Astrocyte of the spinal cord (primary cell): Measurements from ENCODE around the gene ADAP1.

Experiments
- DNase-seq: peaks from one replicate; pipeline ENCODE4 v3.0.0; 2011; ENCODE audit warnings: low read depth, low spot score
- H3K4me3 ChIP-seq: 2 replicates; pipeline ENCODE4 v1.5.1; 2011; ENCODE audit warnings: low read depth, mild to moderate bottlenecking, low read length, moderate library complexity
- in situ Hi-C: cut with HindIII; loops from 2 replicates; pipeline ENCODE4 v1.10.0; 2017; ENCODE audit warnings: low sequenced_read_pairs
- TF ChIP-seq, protein P1 (sequence below): IDR thresholded peaks from 2 replicates; pipeline ENCODE4 v1.5.1; 2012; ENCODE audit warnings: low read depth, mild to moderate bottlenecking, low read length, inconsistent platforms

The ADAP1 gene

GRCh38 chr7:985915-986741, 31.6 kb upstream of the ADAP1 start:
- in situ Hi-C loops, result no loop called here

GRCh38 chr7:985127-985416, 30.6 kb upstream of the ADAP1 start:
- TF ChIP-seq, protein P1, sequence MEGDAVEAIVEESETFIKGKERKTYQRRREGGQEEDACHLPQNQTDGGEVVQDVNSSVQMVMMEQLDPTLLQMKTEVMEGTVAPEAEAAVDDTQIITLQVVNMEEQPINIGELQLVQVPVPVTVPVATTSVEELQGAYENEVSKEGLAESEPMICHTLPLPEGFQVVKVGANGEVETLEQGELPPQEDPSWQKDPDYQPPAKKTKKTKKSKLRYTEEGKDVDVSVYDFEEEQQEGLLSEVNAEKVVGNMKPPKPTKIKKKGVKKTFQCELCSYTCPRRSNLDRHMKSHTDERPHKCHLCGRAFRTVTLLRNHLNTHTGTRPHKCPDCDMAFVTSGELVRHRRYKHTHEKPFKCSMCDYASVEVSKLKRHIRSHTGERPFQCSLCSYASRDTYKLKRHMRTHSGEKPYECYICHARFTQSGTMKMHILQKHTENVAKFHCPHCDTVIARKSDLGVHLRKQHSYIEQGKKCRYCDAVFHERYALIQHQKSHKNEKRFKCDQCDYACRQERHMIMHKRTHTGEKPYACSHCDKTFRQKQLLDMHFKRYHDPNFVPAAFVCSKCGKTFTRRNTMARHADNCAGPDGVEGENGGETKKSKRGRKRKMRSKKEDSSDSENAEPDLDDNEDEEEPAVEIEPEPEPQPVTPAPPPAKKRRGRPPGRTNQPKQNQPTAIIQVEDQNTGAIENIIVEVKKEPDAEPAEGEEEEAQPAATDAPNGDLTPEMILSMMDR, result no peak
- no peak overlapping the region for H3K4me3 ChIP-seq
- DNase-seq, result no peak
- in situ Hi-C loops, result no loop called here

More at GRCh38 chr7:985915-986741, 31.6 kb upstream of the ADAP1 start:
- DNase-seq, result no peak
- no peak overlapping the region for H3K4me3 ChIP-seq
- TF ChIP-seq, protein P1, result no peak

GRCh38 chr7:984361-985126, 30.1 kb upstream of the ADAP1 start:
- no peak overlapping the region for H3K4me3 ChIP-seq
- in situ Hi-C loops, result no loop called here
- TF ChIP-seq, protein P1, result no peak
- no peak for DNase-seq

DNA sequence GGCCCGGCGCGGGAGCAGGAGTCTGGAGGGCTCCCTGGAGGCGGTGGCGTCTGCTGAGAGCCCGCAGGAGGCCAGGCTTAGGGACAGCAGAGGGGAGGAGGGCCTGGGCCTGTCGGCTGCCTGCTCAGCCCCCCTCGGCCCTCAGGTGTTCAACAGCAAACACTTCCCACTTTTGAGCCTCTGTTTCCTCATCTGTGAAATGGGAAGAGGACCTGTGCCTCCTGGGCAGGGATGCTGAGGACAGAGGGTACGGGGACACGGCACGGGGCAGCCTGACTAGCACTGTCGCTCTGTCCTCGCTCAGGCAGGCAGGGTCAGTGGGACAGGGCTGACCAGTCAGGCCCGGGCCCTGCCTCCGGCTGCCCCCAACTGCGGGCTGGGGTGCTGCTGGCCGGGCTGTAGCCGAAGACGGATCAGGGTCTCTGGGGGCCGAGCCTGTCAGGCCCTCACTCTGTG, 29.2 kb upstream of the ADAP1 start:
- DNase-seq, result no peak
- in situ Hi-C loops, result no loop called here
- H3K4me3 ChIP-seq, result no peak overlapping the region
- TF ChIP-seq, protein P1, result no peak

- in situ Hi-C loops, result no loop called here
- TF ChIP-seq, protein P1, result no peak
- no peak within 1 kb of the TSS for H3K4me3 ChIP-seq
- DNase-seq, result no peak
These were observed 28.6 kb upstream of the ADAP1 start, which contains the start of gene CYP2W1 for GRCh38 chr7:983004-983615. TSS of gene CYP2W1 (plus strand) at chr7:983181. CDS start at chr7:983212, 31 bp downstream.

DNA sequence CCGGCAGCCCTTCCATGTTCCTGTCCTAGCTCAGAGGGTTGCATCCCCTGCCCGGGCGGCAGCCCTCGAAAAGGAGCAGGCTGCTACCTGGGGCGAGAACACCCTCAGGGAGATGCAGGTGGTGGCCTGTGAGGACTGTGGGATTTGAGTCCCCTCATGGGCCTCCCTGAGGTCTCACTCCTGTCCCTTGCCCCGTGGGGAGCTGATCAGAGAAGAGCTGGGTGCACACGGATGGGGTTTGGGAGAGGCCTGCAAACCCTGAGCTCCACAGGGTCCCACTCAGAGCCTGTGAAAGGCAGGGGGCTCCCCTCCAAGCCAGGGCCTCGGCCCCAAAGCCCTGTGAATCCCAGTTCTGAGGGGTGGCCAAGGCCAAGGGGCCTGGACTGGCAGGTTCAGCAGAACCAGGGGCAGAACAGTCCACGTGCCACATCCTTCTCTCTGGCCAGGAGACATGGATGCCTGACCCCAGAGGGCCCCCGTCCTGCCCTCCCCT, 28.1 kb upstream of the ADAP1 start:
- DNase-seq, result no peak
- TF ChIP-seq, protein P1, result no peak
- H3K4me3 ChIP-seq, result no peak overlapping the region
- in situ Hi-C loops, result no loop called here
